Endothelial cell of umbilical vein (primary cell): ENCODE results near the gene ITGB2. TPM values are rescaled to one million over a fixed set of nuclear protein-coding genes. Genes with fewer than 3 reads are reported as not detected.

Experiments
- BruUV-seq: library from RNA; stranded (reverse); fragments of 400-500 nt; replicated peaks from 2 replicates; lab custom pipeline; 2021; lab: Mats Ljungman, UMichigan
- CTCF ChIA-PET: fragments of 300-600, 350-600 bp; sonication (Branson Sonifier 250); formaldehyde crosslinking; loops from one replicate; lab custom pipeline; 2021; ENCODE audit warnings: antibody characterized with exemption, inconsistent platforms; lab: Charles Lee
- POLR2A ChIA-PET: fragments of 300-600, 350-600 bp; sonication (Branson Sonifier 250); formaldehyde crosslinking; loops from one replicate; lab custom pipeline; 2021; ENCODE audit warnings: antibody characterized with exemption, inconsistent platforms; lab: Charles Lee
- DNase-seq: peaks from one replicate; pipeline ENCODE4 v3.0.0-alpha.2; 2011; ENCODE audit warnings: low read depth, low spot score
- FAIRE-seq: peaks from 2 replicates; lab custom pipeline; 2011; peaks lifted over from hg19 to GRCh38; lab: Jason Lieb, UNC
- H2AFZ ChIP-seq: 2 replicates; pipeline ENCODE4 v1.6.0; 2012; ENCODE audit warnings: low read depth, low read length, control low read depth, inconsistent platforms
- H3K27ac ChIP-seq: 2 replicates; pipeline ENCODE4 v1.5.1; 2011; ENCODE audit warnings: low read depth, mild to moderate bottlenecking, control low read depth, low read length, moderate library complexity; ENCODE audit not compliant: insufficient read depth
- H3K27me3 ChIP-seq, 2 experiments: 2 replicates each; pipeline versions ENCODE4 v1.6.0 to v1.6.1; 2011; ENCODE audit warnings: low read length in 2 of 2, mixed read lengths in 1 of 2; ENCODE audit not compliant: control insufficient read depth in 2 of 2, insufficient read depth in 2 of 2
- H3K36me3 ChIP-seq, 2 experiments: 2 replicates in 1 of 2; 3 replicates in 1 of 2; pipeline ENCODE4 v1.5.1; 2011; ENCODE audit warnings: low read length in 2 of 2, mild to moderate bottlenecking in 1 of 2, moderate library complexity in 1 of 2; ENCODE audit not compliant: control insufficient read depth in 2 of 2, insufficient read depth in 2 of 2; ENCODE audit errors: extremely low read depth in 1 of 2
- H3K4me1 ChIP-seq: 3 replicates; pipeline ENCODE4 v1.5.1; 2011; ENCODE audit warnings: mild to moderate bottlenecking, low read length; ENCODE audit not compliant: control insufficient read depth, insufficient read depth; ENCODE audit errors: extremely low read depth
- H3K4me2 ChIP-seq: 2 replicates; pipeline ENCODE4 v1.6.1; 2011; ENCODE audit warnings: low read length, control low read depth, mixed read lengths; ENCODE audit not compliant: insufficient read depth
- H3K4me3 ChIP-seq, 3 experiments: fragments of 200-600 bp in 1 of 3; sonication (generic), shearing (Covaris generic) in 1 of 3; replicated peaks in 1 of 3; 2 replicates each; pipeline ENCODE4 v1.5.1; 2011 to 2016; ENCODE audit warnings: control low read depth in 3 of 3, low read length in 3 of 3, mild to moderate bottlenecking in 2 of 3, inconsistent platforms in 1 of 3, low read depth in 1 of 3, moderate library complexity in 1 of 3; ENCODE audit not compliant: insufficient read depth in 1 of 3
- H3K79me2 ChIP-seq: 2 replicates; pipeline ENCODE4 v1.6.0; 2012; ENCODE audit warnings: low read length, inconsistent platforms; ENCODE audit not compliant: control insufficient read depth, insufficient read depth
- H3K9ac ChIP-seq: replicated peaks from 2 replicates; pipeline ENCODE3; 2011; ENCODE audit warnings: low read length, control low read depth; ENCODE audit not compliant: insufficient read depth; ENCODE audit errors: extremely low read depth
- H3K9me1 ChIP-seq: replicated peaks from 3 replicates; pipeline ENCODE4 v1.6.0; 2011; ENCODE audit warnings: mild to moderate bottlenecking, low read length; ENCODE audit not compliant: control insufficient read depth, insufficient read depth; ENCODE audit errors: extremely low read depth
- H3K9me3 ChIP-seq: replicated peaks from 2 replicates; pipeline ENCODE4 v1.5.1; 2012; ENCODE audit warnings: low read length, inconsistent platforms; ENCODE audit not compliant: control insufficient read depth, insufficient read depth
- H4K20me1 ChIP-seq: replicated peaks from 2 replicates; pipeline ENCODE3; 2011; ENCODE audit warnings: mild to moderate bottlenecking, low read length; ENCODE audit not compliant: control insufficient read depth, insufficient read depth; ENCODE audit errors: extremely low read depth
- CTCF ChIP-seq, 2 donors: IDR thresholded peaks; 1 replicate in 1 of 2; 2 replicates in 1 of 2; pipeline ENCODE4 v1.5.1; 2011; ENCODE audit warnings: low read length in 2 of 2, mild to moderate bottlenecking in 2 of 2, moderate library complexity in 2 of 2, control low read depth in 1 of 2, inconsistent platforms in 1 of 2, low read depth in 1 of 2; ENCODE audit not compliant: insufficient read depth in 1 of 2; ENCODE audit errors: extremely low read depth in 1 of 2
- EZH2 ChIP-seq: IDR thresholded peaks from 2 replicates; pipeline ENCODE4 v1.6.1; 2012; ENCODE audit warnings: borderline replicate concordance, low read depth, mild to moderate bottlenecking, moderate library complexity, low read length, inconsistent platforms; ENCODE audit not compliant: severe bottlenecking
- FOS ChIP-seq: IDR thresholded peaks from 2 replicates; pipeline ENCODE4 v1.6.1; 2011; ENCODE audit warnings: mild to moderate bottlenecking, low read length, moderate library complexity, borderline replicate concordance; ENCODE audit not compliant: insufficient read depth
- GATA2 ChIP-seq: IDR thresholded peaks from 2 replicates; pipeline ENCODE4 v1.7.0; 2011; ENCODE audit warnings: low read depth, mild to moderate bottlenecking, moderate library complexity, mixed read lengths, low read length; ENCODE audit not compliant: insufficient read length, insufficient read depth
- JUN ChIP-seq: IDR thresholded peaks from 2 replicates; pipeline ENCODE4 v1.6.1; 2011; ENCODE audit warnings: borderline replicate concordance, low read depth; ENCODE audit not compliant: insufficient read length, insufficient read depth
- MYC ChIP-seq: IDR thresholded peaks from one replicate; pipeline ENCODE4 v1.6.1; 2011; ENCODE audit warnings: mild to moderate bottlenecking, low read depth, low read length
- POLR2A ChIP-seq: IDR thresholded peaks from 2 replicates; pipeline ENCODE4 v1.6.1; 2012; ENCODE audit warnings: low read depth, mild to moderate bottlenecking, control low read depth, low read length
- POLR2AphosphoS5 ChIP-seq: IDR thresholded peaks from 2 replicates; pipeline ENCODE4 v1.6.1; 2012; ENCODE audit warnings: low read depth, mild to moderate bottlenecking, control low read depth, low read length, moderate library complexity; ENCODE audit not compliant: insufficient read depth
- dilution Hi-C: fragments of 300-500 bp; cut with MboI; formaldehyde crosslinking; loops from one replicate; pipeline ENCODE4 v1.15.0; 2019; ENCODE audit warnings: low sequenced_read_pairs; ENCODE audit not compliant: extremely low pct_ligation_motif_present
- intact Hi-C: fragments of 100-400 bp; cut with micrococcal nuclease; formaldehyde crosslinking; loops from one replicate; pipeline ENCODE4 v1.10.0; 2022
- polyA plus RNA-seq, 4 experiments: library from polyadenylated mRNA; depleted of rRNA in 3 of 4; stranded (reverse) in 3 of 4; unstranded in 1 of 4; fragments of >200 nt; gene quantifications; 2 replicates each; pipeline versions ENCODE4 v1.2.1 to v1.2.3, GENCODE V29; 2011 to 2012; ENCODE audit warnings: missing spikeins in 1 of 4
- total RNA-seq: library from RNA; stranded (reverse); gene quantifications from 2 replicates; pipeline ENCODE4 v1.2.3, GENCODE V29; 2021
- TF ChIP-seq, protein P1 (sequence below): IDR thresholded peaks from 2 replicates; pipeline ENCODE4 v1.6.1; 2011; ENCODE audit not compliant: insufficient read depth, insufficient read length

ITGB2 gene
- total and polyA plus RNA-seq, 2 donors (not counting 3 experiments of a cell fraction or from before 2014, with no cell fraction given), result 0.39 to 0.91 TPM

DNA sequence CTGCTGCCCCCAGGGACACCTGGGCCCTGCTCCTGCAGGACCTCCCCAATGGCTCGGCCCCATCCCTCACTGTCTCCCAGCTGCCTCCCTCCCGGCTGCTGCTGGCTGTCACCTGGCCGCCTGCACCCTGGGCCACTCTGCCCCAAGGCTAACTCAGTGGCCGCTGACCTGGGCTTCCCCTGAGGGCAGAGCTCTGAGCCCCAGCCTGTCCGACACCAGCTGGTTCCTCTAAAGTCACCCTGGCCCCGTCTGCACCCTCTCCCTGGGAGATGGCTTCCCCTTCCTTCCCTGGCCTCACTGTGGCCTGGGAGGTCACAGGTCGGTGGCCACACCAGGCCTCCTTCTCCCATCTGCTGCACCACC is 15.0 kb downstream of the ITGB2 start:
- Histone ChIP-seq H3K4me2 (no peak overlapping the region), H3K27ac (no peak overlapping the region), H3K9me1 (no peaks in the 10 kb centered on the region), H3K9ac (no peak overlapping the region), H4K20me1 (no peaks in the 10 kb centered on the region), H3K27me3 (no peaks in the 10 kb centered on the region), H3K36me3 (no peaks in the 10 kb centered on the region), H3K4me1 (peaks cover 2% of the 10 kb centered on the region), H3K79me2 (no peaks in the 10 kb centered on the region), H3K4me3 (no peak overlapping the region), H2AFZ (no peak overlapping the region), H3K9me3 (no peaks in the 10 kb centered on the region)
- FAIRE-seq, result no peak
- ChIA-PET CTCF (interaction anchor here (3.3 kb wide), 1 partner anchor 11 kb away, joined by 11 read pairs; no protein-coding TSS in a partner anchor), POLR2A (no interaction called here)
- intact Hi-C loops (no loop called here), dilution Hi-C loops (no loop called here)
- no peak for DNase-seq
- TF ChIP-seq FOS (no peak), EZH2 (no peak), POLR2AphosphoS5 (no peak), GATA2 (no peak), CTCF (IDR thresholded peaks at IDR 0.05; ENCODE audit: extremely low read depth in 1 of 2, insufficient read depth in 1 of 2, low read depth in 1 of 2, low read length in 2 of 2) (no peak), JUN (no peak), MYC (no peak), POLR2A (no peak)
- TF ChIP-seq, protein P1, sequence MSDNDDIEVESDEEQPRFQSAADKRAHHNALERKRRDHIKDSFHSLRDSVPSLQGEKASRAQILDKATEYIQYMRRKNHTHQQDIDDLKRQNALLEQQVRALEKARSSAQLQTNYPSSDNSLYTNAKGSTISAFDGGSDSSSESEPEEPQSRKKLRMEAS, result no peak
- no TSS peak for BruUV-seq
